Left renal pelvis (tissue), 4 donors: ENCODE data around the gene HOXB8. TPM values are rescaled to one million over a fixed set of nuclear protein-coding genes. Genes with fewer than 3 reads are reported as not detected.

Source experiments
- DNase-seq, 4 donors: peaks; one replicate each; pipeline ENCODE4 v3.0.0-alpha.2; 2013; ENCODE audit warnings: low read depth in 4 of 4, low spot score in 3 of 4
- polyA plus RNA-seq, 4 donors: library from polyadenylated mRNA; unstranded; fragments of 120-200 nt; gene quantifications; one replicate each; pipeline ENCODE4 v1.2.1, GENCODE V29; 2013; ENCODE audit not compliant: insufficient read length in 4 of 4

HOXB8 gene
- 10 to 100 TPM in 3 of 4 donors, 1 to 10 TPM in 1; 5.1 to 61.5 (median 46.5) TPM for polyA plus RNA-seq

DNA sequence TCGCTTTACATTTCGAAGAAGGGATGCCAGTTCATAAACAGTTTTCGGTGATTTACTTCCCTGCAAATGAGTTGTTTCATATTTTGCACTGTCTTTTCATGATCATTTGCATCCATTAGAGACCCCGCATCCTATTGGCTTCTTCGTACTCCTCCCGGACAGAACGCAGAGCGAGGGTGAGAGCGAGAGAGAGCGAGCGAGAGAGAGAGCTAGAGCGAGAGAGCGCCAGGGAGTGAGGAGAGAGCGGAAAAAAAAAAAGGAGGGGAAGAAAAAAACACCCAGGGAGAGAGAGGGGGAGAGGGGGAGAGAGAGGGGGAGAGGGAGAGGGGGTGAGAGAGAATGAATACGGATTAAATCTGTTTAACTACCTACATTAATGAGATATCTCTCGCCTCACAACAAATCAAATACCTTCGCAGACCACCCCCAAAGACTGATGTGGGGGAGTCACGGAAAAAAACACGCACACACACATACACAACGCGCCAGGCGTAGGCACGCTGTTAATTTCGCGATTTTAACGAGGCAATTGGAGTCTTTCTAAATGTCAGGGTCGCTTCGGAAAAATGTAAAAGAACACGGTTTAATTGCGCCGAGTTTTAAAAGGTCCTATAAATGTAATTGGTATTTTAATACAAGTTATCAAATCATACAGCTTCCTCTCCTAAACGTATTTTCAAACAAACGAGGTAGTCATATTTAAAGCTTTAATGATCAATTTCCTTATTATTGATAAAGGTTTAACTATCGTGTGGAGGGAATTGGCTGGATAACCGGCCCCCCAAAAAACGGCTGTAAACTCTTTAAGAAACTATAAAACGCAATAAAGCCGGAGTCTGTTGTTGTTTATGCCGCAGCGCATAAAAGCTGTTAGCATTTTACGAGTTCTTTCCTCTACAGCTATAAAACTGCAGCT, at the start of gene HOXB8:
TSS of gene HOXB8 (minus strand) at position 246 of the 916 bp plus-strand sequence. CDS start 588 bp downstream, outside the sequence.
- DNase-seq = peak in 1 of 4 donors; percentile 68

DNA sequence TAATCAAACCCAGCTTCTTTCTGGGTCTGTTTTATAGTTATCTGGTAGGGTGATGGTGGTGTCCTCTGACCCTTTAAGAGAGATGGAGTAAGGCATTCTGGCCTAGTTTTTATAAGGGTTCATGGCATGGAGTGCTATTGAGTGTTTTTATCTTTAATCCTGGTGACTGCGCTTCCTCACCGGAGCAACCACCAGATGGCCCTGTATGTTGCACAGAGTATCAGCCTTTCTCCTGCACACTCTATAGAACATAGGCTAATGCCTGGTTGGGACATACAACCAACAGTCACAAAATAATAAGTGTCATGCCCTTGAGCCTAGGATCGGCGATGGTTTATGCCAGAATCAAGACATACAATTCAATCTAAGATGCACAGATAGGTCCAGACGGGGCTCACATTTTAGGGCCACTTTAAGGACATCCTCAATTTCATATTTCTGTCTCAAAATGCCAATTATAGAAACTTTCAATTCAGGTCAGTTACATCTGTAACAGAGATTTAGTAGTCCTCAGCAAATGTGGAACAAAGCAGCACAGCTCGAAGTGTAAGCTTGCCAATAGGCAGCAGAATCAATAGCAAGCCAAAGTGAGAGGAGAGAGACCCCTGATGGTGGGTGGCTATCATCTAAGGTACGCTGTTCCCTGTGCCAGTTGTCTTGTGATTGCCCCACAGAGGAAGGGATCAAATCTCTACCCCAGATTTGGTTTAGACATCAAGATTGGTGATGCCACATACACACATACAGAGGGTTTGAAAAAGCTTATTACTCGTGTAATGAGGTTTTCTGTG, 48.2 kb upstream of the HOXB8 start:
- no peak for DNase-seq

- no peak for DNase-seq
Measured at GRCh38 chr17:48655913-48656312, 40.8 kb upstream of the HOXB8 start.

GRCh38 chr17:48649741-48650140, 34.6 kb upstream of the HOXB8 start:
- no peak for DNase-seq

DNA sequence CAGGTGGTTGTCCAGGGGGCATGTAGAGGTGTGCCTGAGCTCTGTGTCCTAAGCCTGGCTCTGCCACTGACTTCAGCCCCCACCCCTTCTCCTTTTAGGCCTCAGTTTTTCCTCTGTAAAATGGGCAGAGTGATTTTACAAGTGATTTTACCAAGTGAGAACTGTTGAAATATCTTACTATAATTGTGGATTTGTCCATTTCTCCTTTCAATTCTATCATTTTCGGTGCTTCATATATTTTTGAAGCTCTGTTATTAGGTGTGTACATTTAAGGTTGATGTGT, 32.8 kb upstream of the HOXB8 start:
- DNase-seq = no peak

DNA sequence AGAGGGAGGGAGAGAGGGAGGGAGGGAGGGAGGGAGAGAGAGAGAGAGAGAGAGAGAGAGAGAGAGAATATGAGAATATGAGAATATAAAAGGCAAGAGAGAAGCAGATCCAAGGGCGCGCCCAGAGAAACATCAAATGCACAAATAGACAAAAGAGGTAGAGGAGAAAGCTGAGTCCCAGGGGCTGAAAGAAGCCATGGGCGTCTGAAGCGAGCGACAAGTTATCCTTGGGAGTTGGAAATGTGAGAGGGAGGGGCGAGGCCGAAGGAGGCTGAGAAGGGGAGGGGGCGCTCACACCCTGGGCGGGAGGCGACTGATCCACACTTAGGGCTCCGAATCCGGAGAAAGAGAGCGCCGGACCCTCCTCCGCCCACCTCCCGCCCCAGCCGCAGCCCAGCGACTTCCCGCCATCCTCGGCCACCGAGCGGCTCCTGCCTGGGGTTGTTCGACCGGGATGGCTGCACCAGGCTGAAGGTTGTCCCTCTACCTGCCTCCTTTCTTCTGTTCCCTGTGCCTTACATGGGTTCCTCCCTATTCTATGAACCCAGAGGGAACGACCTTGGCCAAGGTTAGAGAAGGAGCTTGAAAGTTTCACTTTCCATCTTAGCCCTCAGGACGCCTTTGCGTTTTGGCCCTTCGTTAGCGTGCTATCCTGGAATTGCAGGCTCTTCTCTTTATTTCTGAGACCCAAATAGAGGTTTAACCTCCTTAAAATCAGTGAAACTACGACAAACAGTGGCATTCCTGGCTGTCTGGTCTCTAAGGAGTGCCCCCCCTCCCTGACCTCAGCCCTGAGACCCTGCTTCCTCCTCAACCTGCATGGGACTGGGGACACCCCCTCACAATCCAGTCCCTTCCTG, 32.2 kb upstream of the HOXB8 start:
- DNase-seq = no peak

- DNase-seq = no peak
Measured at GRCh38 chr17:48646183-48647102, 31.4 kb upstream of the HOXB8 start.

DNA sequence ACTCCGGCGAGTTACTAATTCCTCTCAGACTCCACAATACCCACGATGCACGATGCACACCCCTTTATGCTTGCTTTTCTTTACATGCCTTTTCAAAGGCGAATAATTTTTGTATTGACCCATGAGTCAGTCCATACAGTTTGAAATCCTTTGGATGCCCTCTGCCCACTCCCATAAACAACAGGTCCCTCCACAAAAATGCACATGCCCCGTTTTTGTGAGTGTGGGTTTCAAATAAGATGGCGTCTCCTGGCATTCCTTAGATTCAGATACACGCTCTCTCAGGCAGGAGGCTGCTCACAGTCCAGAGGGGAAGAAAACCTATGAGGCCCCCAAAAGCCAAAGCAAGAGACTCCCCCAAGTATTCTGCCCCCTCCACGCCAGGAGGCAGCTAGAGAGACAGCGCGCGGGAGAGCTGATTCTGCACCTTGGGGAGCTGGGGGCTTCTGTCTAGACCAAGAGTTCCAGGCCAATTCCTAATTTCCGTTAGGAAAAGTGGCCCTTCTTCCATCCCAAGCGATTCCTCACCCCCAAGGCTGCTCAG, 30.6 kb upstream of the HOXB8 start:
- no peak for DNase-seq

- DNase-seq = no peak
Measured at GRCh38 chr17:48644910-48645557, 29.9 kb upstream of the HOXB8 start.

- no peak for DNase-seq
Measured at GRCh38 chr17:48644159-48644558, 29.1 kb upstream of the HOXB8 start.

DNA sequence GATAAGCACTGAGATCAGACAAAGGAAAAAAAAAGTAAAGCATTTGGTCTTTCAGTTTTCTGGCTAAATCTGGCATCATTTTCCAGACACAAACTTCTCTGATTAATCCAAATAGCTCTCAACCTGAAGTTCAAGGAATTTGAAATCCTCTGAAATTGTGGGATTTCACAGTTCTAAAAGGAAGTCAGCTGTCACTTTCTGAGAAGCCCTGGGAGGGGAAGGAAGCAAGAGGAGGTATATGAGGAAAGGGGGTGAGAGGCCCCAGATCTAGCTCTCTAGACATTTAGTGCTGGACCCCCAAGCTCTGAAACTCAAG, 28.6 kb upstream of the HOXB8 start:
- DNase-seq = no peak

DNA sequence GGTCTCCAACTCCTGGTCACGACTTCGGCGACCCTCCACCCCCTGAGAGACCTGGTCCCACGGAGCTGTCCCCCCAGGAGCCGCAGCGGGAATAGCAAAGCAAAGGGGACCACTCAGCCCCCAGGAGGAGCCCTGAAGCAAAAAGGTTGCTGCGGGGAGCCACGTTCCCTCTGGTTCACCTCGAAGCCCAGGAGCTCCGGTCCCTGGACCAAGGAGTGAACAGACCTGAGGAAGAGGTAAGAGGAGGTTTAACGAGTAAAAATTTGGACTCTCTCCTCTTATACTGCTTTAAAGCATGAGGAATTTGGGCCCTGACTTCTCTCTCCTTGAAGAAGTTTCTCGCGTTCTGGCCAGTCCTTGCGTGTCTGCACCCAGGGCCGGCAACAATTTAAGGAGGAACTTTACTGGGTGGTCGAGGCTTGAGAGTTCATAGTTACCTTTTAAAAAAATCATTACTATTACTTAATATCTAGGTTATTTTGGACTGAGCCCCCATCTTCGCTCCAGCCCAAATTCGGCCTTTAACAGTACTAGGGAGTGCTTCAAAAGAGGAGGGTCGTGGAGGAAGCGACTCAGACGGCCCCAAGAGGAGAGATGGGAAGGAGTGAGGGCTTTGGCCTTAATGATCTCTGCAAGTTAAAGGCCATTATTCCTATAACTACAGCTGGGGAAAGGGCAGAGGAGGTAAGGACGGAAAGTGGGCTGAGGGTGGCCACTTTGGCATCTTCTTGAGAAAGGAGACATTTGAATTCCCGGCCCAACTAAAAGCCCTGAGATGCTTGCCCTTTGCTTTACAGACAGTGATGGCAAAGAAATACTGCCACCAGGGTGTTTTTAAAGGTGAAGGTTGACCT, 28.0 kb upstream of the HOXB8 start:
- no peak for DNase-seq

GRCh38 chr17:48642059-48642842, 27.2 kb upstream of the HOXB8 start:
- DNase-seq = no peak

- no peak for DNase-seq
Measured at GRCh38 chr17:48641541-48642058, 26.5 kb upstream of the HOXB8 start.

GRCh38 chr17:48640858-48641180, 25.7 kb upstream of the HOXB8 start:
- DNase-seq = no peak

- no peak for DNase-seq
Measured at GRCh38 chr17:48639982-48640857, 25.1 kb upstream of the HOXB8 start.
